Measurements from ENCODE around the gene BSG. TPM values are rescaled to one million over a fixed set of nuclear protein-coding genes. Genes with fewer than 3 reads are reported as not detected.

Gene BSG
- total and polyA plus RNA-seq, 2 experiments from 2014 or later = 545 to 1,282 TPM

GRCh38 chr19:572743-573518, 535 bp downstream of the BSG start:
- Histone ChIP-seq H3K79me2 (peaks cover 55% of the 10 kb centered on the region), H4K20me1 (ENCODE audit: insufficient read depth, poor library complexity, severe bottlenecking) (peaks cover 50% of the 10 kb centered on the region), H3K4me3 (peak overlapping the region; percentile 87), H3K9me3 (ENCODE audit: low read depth) (no peaks in the 10 kb centered on the region), H2AFZ (peak overlapping the region; percentile 32), H3K4me1 (ENCODE audit: insufficient read depth) (peaks cover 31% of the 10 kb centered on the region), H3K4me2 (peak overlapping the region; percentile 99), H3K27me3 (no peaks in the 10 kb centered on the region), H3K27ac (peak overlapping the region; percentile 89), H3K9me2 (replicated peaks; ENCODE audit: insufficient read depth) (no peaks in the 10 kb centered on the region), H3K36me3 (replicated peaks; ENCODE audit: insufficient read depth, low read depth) (no peaks in the 10 kb centered on the region)
- DNase-seq (ENCODE audit: low spot score) = peak; percentile 70
- TF ChIP-seq EZH2 (IDR thresholded peaks at IDR 0.05; ENCODE audit: borderline replicate concordance) (no peak), EZH2phosphoT487 (IDR thresholded peaks at IDR 0.05; ENCODE audit: low read depth, severe bottlenecking, unreplicated experiment) (no peak), CTCF (IDR thresholded peaks at IDR 0.05; ENCODE audit: poor library complexity) (no peak)
- WGBS (ENCODE audit: low lambda C conversion rate, missing lambda C conversion rate) = 0% methylated on average over 19 of the region's 55 CpGs

GRCh38 chr19:573519-573825, 1.1 kb downstream of the BSG start:
- H3K9me2 ChIP-seq (replicated peaks; ENCODE audit: insufficient read depth) = no peaks in the 10 kb centered on the region
- peaks cover 60% of the 10 kb centered on the region for H3K79me2 ChIP-seq
- H3K4me3 ChIP-seq = peak overlapping the region; percentile 87
- DNase-seq (ENCODE audit: low spot score) = no peak
- no peaks in the 10 kb centered on the region for H3K27me3 ChIP-seq
- no peak for TF ChIP-seq CTCF (IDR thresholded peaks at IDR 0.05; ENCODE audit: poor library complexity)
- no peak for TF ChIP-seq EZH2phosphoT487 (IDR thresholded peaks at IDR 0.05; ENCODE audit: low read depth, severe bottlenecking, unreplicated experiment)
- no peak for TF ChIP-seq EZH2 (IDR thresholded peaks at IDR 0.05; ENCODE audit: borderline replicate concordance)
- no peaks in the 10 kb centered on the region for H3K9me3 ChIP-seq (ENCODE audit: low read depth)
- peaks cover 31% of the 10 kb centered on the region for H3K4me1 ChIP-seq (ENCODE audit: insufficient read depth)
- no peaks in the 10 kb centered on the region for H3K36me3 ChIP-seq (replicated peaks; ENCODE audit: insufficient read depth, low read depth)
- peak overlapping the region; percentile 89 for H3K27ac ChIP-seq
- 3% methylated on average over 15 of the region's 15 CpGs for WGBS (ENCODE audit: low lambda C conversion rate, missing lambda C conversion rate)
- peaks cover 56% of the 10 kb centered on the region for H4K20me1 ChIP-seq (ENCODE audit: insufficient read depth, poor library complexity, severe bottlenecking)
- H2AFZ ChIP-seq = no peak overlapping the region
- H3K4me2 ChIP-seq = peak overlapping the region; percentile 99

- H3K79me2 ChIP-seq = peaks cover 74% of the 10 kb centered on the region
- peak overlapping the region; percentile 70 for H3K27ac ChIP-seq
- no peaks in the 10 kb centered on the region for H3K27me3 ChIP-seq
- peaks cover 31% of the 10 kb centered on the region for H3K4me1 ChIP-seq (ENCODE audit: insufficient read depth)
- peaks cover 70% of the 10 kb centered on the region for H4K20me1 ChIP-seq (ENCODE audit: insufficient read depth, poor library complexity, severe bottlenecking)
- DNase-seq (ENCODE audit: low spot score) = peak; percentile 55
- peak overlapping the region; percentile 99 for H3K4me2 ChIP-seq
- no peak overlapping the region for H3K4me3 ChIP-seq
- no peaks in the 10 kb centered on the region for H3K36me3 ChIP-seq (replicated peaks; ENCODE audit: insufficient read depth, low read depth)
- TF ChIP-seq EZH2 (IDR thresholded peaks at IDR 0.05; ENCODE audit: borderline replicate concordance) (no peak), CTCF (IDR thresholded peaks at IDR 0.05; ENCODE audit: poor library complexity) (no peak), EZH2phosphoT487 (IDR thresholded peaks at IDR 0.05; ENCODE audit: low read depth, severe bottlenecking, unreplicated experiment) (no peak)
- H3K9me2 ChIP-seq (replicated peaks; ENCODE audit: insufficient read depth) = no peaks in the 10 kb centered on the region
- 36% methylated on average over 31 of the region's 32 CpGs for WGBS (ENCODE audit: low lambda C conversion rate, missing lambda C conversion rate)
- no peak overlapping the region for H2AFZ ChIP-seq
- H3K9me3 ChIP-seq (ENCODE audit: low read depth) = no peaks in the 10 kb centered on the region
These were observed 2.5 kb downstream of the BSG start for GRCh38 chr19:574658-575526.

All from hepatocyte (in vitro differentiated cells).